Measurements from ENCODE around the gene MRTFA.

DNA sequence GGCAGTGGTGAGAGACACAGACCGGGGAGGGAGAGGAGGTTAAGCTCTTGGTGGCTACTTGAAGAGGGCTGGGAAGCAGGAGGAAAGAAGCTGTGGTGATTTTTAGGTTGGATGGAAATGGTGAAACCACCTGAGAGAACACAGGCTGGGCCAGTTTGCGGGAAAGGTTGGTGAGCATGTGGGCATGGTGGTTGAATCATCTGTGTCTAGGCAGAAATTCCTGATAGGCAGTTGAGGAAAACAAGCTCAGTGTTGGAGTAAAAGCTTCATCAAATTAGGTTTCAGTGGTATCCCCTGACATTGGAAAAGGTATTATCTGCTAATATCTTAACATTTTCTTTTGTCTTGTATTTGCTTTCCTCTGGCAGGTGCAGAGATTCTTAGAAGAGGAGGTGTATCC, 270.5 kb downstream of the MRTFA start:
- TF ChIP-seq, protein P1, sequence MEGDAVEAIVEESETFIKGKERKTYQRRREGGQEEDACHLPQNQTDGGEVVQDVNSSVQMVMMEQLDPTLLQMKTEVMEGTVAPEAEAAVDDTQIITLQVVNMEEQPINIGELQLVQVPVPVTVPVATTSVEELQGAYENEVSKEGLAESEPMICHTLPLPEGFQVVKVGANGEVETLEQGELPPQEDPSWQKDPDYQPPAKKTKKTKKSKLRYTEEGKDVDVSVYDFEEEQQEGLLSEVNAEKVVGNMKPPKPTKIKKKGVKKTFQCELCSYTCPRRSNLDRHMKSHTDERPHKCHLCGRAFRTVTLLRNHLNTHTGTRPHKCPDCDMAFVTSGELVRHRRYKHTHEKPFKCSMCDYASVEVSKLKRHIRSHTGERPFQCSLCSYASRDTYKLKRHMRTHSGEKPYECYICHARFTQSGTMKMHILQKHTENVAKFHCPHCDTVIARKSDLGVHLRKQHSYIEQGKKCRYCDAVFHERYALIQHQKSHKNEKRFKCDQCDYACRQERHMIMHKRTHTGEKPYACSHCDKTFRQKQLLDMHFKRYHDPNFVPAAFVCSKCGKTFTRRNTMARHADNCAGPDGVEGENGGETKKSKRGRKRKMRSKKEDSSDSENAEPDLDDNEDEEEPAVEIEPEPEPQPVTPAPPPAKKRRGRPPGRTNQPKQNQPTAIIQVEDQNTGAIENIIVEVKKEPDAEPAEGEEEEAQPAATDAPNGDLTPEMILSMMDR (IDR thresholded peaks at IDR 0.05) = no peak
- TF ChIP-seq POLR2A (IDR thresholded peaks at IDR 0.05) = no peak
- TF ChIP-seq EP300 (IDR thresholded peaks at IDR 0.05) = no peak
- no peak for TF ChIP-seq POLR2AphosphoS5 (IDR thresholded peaks at IDR 0.05)
